HG02938 (cell line): ENCODE results near the gene BPIFB2.
"Not testable (repeated sequence)": the region's sequence is repeated elsewhere in the genome, so short reads cannot be mapped to it uniquely, and the experiment has no call there.

Source experiments
- ATAC-seq: cut with Tn5 transposase; IDR thresholded peaks from one replicate; pipeline ENCODE4 v1.9.1; 2021; ENCODE audit warnings: mild to moderate bottlenecking, moderate library complexity; ENCODE audit not compliant: unreplicated experiment

BPIFB2 gene

GRCh38 chr20:33034115-33034514 lies 26.6 kb downstream of the BPIFB2 start:
- no peak for ATAC-seq

- ATAC-seq: no peak
Observed at GRCh38 chr20:33034901-33035492, 27.5 kb downstream of the BPIFB2 start.

GRCh38 chr20:33037456-33037855 lies 30.0 kb downstream of the BPIFB2 start:
- no peak for ATAC-seq

- ATAC-seq: no peak
Observed at GRCh38 chr20:33038243-33038642, 30.7 kb downstream of the BPIFB2 start.

- ATAC-seq: no peak
Observed at GRCh38 chr20:33042430-33042829, 34.9 kb downstream of the BPIFB2 start.

- no peak for ATAC-seq
Observed at GRCh38 chr20:33042983-33043730, 35.7 kb downstream of the BPIFB2 start.

- no peak for ATAC-seq
Observed at GRCh38 chr20:33043731-33044181, 36.3 kb downstream of the BPIFB2 start.

- ATAC-seq: not testable (repeated sequence)
Observed at GRCh38 chr20:33045129-33045721, 37.7 kb downstream of the BPIFB2 start.

- no peak for ATAC-seq
Observed at GRCh38 chr20:33046412-33046811, 38.9 kb downstream of the BPIFB2 start.

GRCh38 chr20:33051333-33051732 lies 43.8 kb downstream of the BPIFB2 start:
- no peak for ATAC-seq

GRCh38 chr20:33053291-33054106 lies 46.0 kb downstream of the BPIFB2 start, which contains the start of gene BPIFB3:
Gene BPIFB3 (plus strand): TSS chr20:33053903. CDS start chr20:33055436, 1,533 bp downstream.
- ATAC-seq: no peak

GRCh38 chr20:33054381-33054780 lies 46.9 kb downstream of the BPIFB2 start:
- no peak for ATAC-seq

- ATAC-seq: no peak
Observed at GRCh38 chr20:33054791-33055190, 47.3 kb downstream of the BPIFB2 start.

- ATAC-seq: no peak
Observed at GRCh38 chr20:33059136-33059535, 51.6 kb downstream of the BPIFB2 start.

- no peak for ATAC-seq
Observed at GRCh38 chr20:33059741-33060390, 52.4 kb downstream of the BPIFB2 start.

- ATAC-seq: no peak
Observed at GRCh38 chr20:33061658-33062028, 54.1 kb downstream of the BPIFB2 start.

GRCh38 chr20:33062105-33062824 lies 54.8 kb downstream of the BPIFB2 start:
- no peak for ATAC-seq

- no peak for ATAC-seq
Observed at GRCh38 chr20:33062825-33063149, 55.3 kb downstream of the BPIFB2 start.

- ATAC-seq: no peak
Observed at GRCh38 chr20:33063271-33063670, 55.8 kb downstream of the BPIFB2 start.

- ATAC-seq: no peak
Observed at GRCh38 chr20:33064572-33065287, 57.2 kb downstream of the BPIFB2 start.
